Colon (tissue), 2 donors: ENCODE results near the gene MPG.

Source experiments
- FAIRE-seq: peaks from 2 replicates; lab custom pipeline; 2012; peaks lifted over from hg19 to GRCh38; lab: Jason Lieb, UNC
- donor health status: control.
- donor health status: control.

Gene MPG

GRCh38 chr16:50769-51591 is 27.0 kb upstream of the MPG start:
- FAIRE-seq: no peak

- FAIRE-seq: no peak
These were observed 24.4 kb upstream of the MPG start, which contains the start of the genes POLR3K and SNRNP25 for GRCh38 chr16:53346-54236. POLR3K (minus strand) TSS chr16:53608; CDS start chr16:53586, 22 bp downstream. SNRNP25 (plus strand) TSS chr16:53828; CDS start chr16:54017, 189 bp downstream.

- no peak for FAIRE-seq
These were observed 23.8 kb upstream of the MPG start for GRCh38 chr16:54237-54581.

- no peak for FAIRE-seq
These were observed 22.4 kb upstream of the MPG start for GRCh38 chr16:55571-56136.

- FAIRE-seq: no peak
These were observed 21.6 kb upstream of the MPG start for GRCh38 chr16:56231-56927.

GRCh38 chr16:57711-58110 is 20.3 kb upstream of the MPG start:
- no peak for FAIRE-seq

- no peak for FAIRE-seq
These were observed 19.3 kb upstream of the MPG start for GRCh38 chr16:58491-59439.

GRCh38 chr16:59440-60059 is 18.5 kb upstream of the MPG start:
- FAIRE-seq: no peak

- FAIRE-seq: no peak
These were observed 17.9 kb upstream of the MPG start for GRCh38 chr16:60166-60565.

- FAIRE-seq: no peak
These were observed 16.8 kb upstream of the MPG start for GRCh38 chr16:60929-61878.

GRCh38 chr16:61879-62281 is 16.1 kb upstream of the MPG start:
- FAIRE-seq: no peak

GRCh38 chr16:62283-62967 is 15.6 kb upstream of the MPG start:
- no peak for FAIRE-seq

- FAIRE-seq: no peak
These were observed 15.0 kb upstream of the MPG start for GRCh38 chr16:62968-63391.

GRCh38 chr16:63466-63865 is 14.6 kb upstream of the MPG start:
- FAIRE-seq: no peak

GRCh38 chr16:63998-64913 is 13.8 kb upstream of the MPG start:
- no peak for FAIRE-seq

GRCh38 chr16:64914-65255 is 13.1 kb upstream of the MPG start:
- FAIRE-seq: no peak

- FAIRE-seq: no peak
These were observed 12.3 kb upstream of the MPG start for GRCh38 chr16:65745-66144.
